GM12878 (cell line): ENCODE data around the gene ATXN1.

Experiments
- BCL11A ChIP-seq: IDR thresholded peaks from 2 replicates; pipeline ENCODE4 v1.6.1; 2011; ENCODE audit warnings: low read depth, low read length
- CREB1 ChIP-seq: IDR thresholded peaks from 2 replicates; pipeline ENCODE4 v1.6.1; 2012; ENCODE audit warnings: low read depth, mild to moderate bottlenecking, inconsistent platforms
- CTCF ChIP-seq, 3 experiments: IDR thresholded peaks in 2 of 3; conservative IDR thresholded peaks in 1 of 3; 2 replicates each; pipeline ENCODE4 v1.5.1; 2011; ENCODE audit warnings: low read depth in 3 of 3, low read length in 3 of 3, mild to moderate bottlenecking in 3 of 3, control low read depth in 2 of 3, moderate library complexity in 2 of 3, inconsistent platforms in 1 of 3, mixed read lengths in 1 of 3; ENCODE audit not compliant: control insufficient read depth in 2 of 3, insufficient read depth in 1 of 3; ENCODE audit errors: extremely low read depth in 1 of 3
- ELK1 ChIP-seq: IDR thresholded peaks from 2 replicates; pipeline ENCODE4 v1.6.1; 2012; ENCODE audit warnings: low read depth, low read length, improper control_type of control experiment
- GATAD2B ChIP-seq: fragments of 450-650 bp; conservative IDR thresholded peaks from 2 replicates; pipeline ENCODE4 v1.6.1; 2017; ENCODE audit warnings: low read depth, mild to moderate bottlenecking, moderate library complexity
- MAX ChIP-seq: IDR thresholded peaks from 2 replicates; pipeline ENCODE4 v1.6.1; 2012; ENCODE audit warnings: low read depth, low read length, improper control_type of control experiment
- POLR2A ChIP-seq: IDR thresholded peaks from 2 replicates; pipeline ENCODE4 v1.6.1; 2011; ENCODE audit warnings: low read depth, mild to moderate bottlenecking, low read length
- RELA ChIP-seq: fragments of 450-650 bp; IDR thresholded peaks from 2 replicates; pipeline ENCODE4 v1.8.0; 2014; ENCODE audit warnings: borderline replicate concordance; ENCODE audit not compliant: partially characterized antibody
- SIN3A ChIP-seq: IDR thresholded peaks from 2 replicates; pipeline ENCODE4 v1.6.1; 2012; ENCODE audit warnings: low read depth, low read length, improper control_type of control experiment
- STAT3 ChIP-seq: IDR thresholded peaks from 2 replicates; pipeline ENCODE4 v1.6.1; 2011; ENCODE audit warnings: low read depth, low read length, improper control_type of control experiment

- TF ChIP-seq CREB1 (no peak), GATAD2B (no peak), BCL11A (no peak), RELA (no peak), CTCF (IDR thresholded peaks at IDR 0.05 in 2 of 3, conservative IDR thresholded peaks at IDR 0.05 in 1 of 3; ENCODE audit: control insufficient read depth in 2 of 3, extremely low read depth in 1 of 3, insufficient read depth in 1 of 3, low read depth in 3 of 3, low read length in 3 of 3) (no peak), MAX (no peak), ELK1 (no peak), STAT3 (no peak), SIN3A (no peak), POLR2A (no peak)
These were observed 352.5 kb downstream of the ATXN1 start for GRCh38 chr6:16408766-16409165.
